K562 (cell line): Measurements from ENCODE around the gene SLC6A20. TPM values are rescaled to one million over a fixed set of nuclear protein-coding genes. Genes with fewer than 3 reads are reported as not detected.

Source experiments
- BCL6 ChIP-seq: fragments of 250-450 bp; sonication (Bioruptor Pico); IDR thresholded peaks from 2 replicates; pipeline ENCODE4 v1.4.0; 2020
- CBFB ChIP-seq: sonication (generic); formaldehyde crosslinking; IDR thresholded peaks from 2 replicates; pipeline ENCODE4 v1.4.0; 2020; ENCODE audit warnings: mild to moderate bottlenecking, missing genetic modification reagents
- CHD2 ChIP-seq: IDR thresholded peaks from 2 replicates; pipeline ENCODE4 v1.6.1; 2011; ENCODE audit warnings: low read depth, low read length
- FOS ChIP-seq: IDR thresholded peaks from 3 replicates; pipeline ENCODE4 v1.6.1; 2011; ENCODE audit not compliant: insufficient read length; ENCODE audit errors: extremely low read depth
- FOXP1 ChIP-seq: sonication (generic); formaldehyde crosslinking; IDR thresholded peaks from 2 replicates; pipeline ENCODE4 v1.8.0; 2022; ENCODE audit warnings: mild to moderate bottlenecking, missing genetic modification reagents
- MYBL2 ChIP-seq, 2 experiments: fragments of 450-650 bp in 1 of 2; sonication (generic) in 1 of 2; formaldehyde crosslinking in 1 of 2; IDR thresholded peaks; 2 replicates each; pipeline versions ENCODE4 v1.6.1 to v1.8.1; 2017 to 2022; ENCODE audit warnings: borderline replicate concordance in 1 of 2, inconsistent platforms in 1 of 2, low read depth in 1 of 2, mild to moderate bottlenecking in 1 of 2, missing genetic modification reagents in 1 of 2, moderate library complexity in 1 of 2
- PHF20 ChIP-seq: fragments of 450-650 bp; IDR thresholded peaks from 2 replicates; pipeline ENCODE4 v1.6.1; 2018; ENCODE audit not compliant: partially characterized antibody
- RAD51 ChIP-seq: fragments of 450-650 bp; IDR thresholded peaks from 2 replicates; pipeline ENCODE4 v1.7.1; 2016; ENCODE audit warnings: low read depth, mild to moderate bottlenecking, borderline replicate concordance
- SRF ChIP-seq, 2 experiments: fragments of 250-450, 450-650 bp in 1 of 2; sonication (Bioruptor Pico) in 1 of 2; sonication (generic) in 1 of 2; formaldehyde crosslinking; IDR thresholded peaks; 2 replicates each; pipeline versions ENCODE4 v1.5.0 to v1.5.1; 2020 to 2022; ENCODE audit warnings: mild to moderate bottlenecking in 1 of 2, missing genetic modification reagents in 1 of 2
- TAL1 ChIP-seq: fragments of 450-650 bp; IDR thresholded peaks from 2 replicates; pipeline ENCODE4 v1.6.1; 2016; ENCODE audit warnings: mild to moderate bottlenecking
- TARDBP ChIP-seq: fragments of 450-650 bp; IDR thresholded peaks from 2 replicates; pipeline ENCODE4 v1.6.1; 2016
- XRCC5 ChIP-seq: fragments of 200-400 bp; formaldehyde crosslinking; IDR thresholded peaks from 2 replicates; pipeline ENCODE4 v1.6.1; 2017; ENCODE audit warnings: low read depth, mild to moderate bottlenecking, low read length
- ZFX ChIP-seq: sonication (generic); formaldehyde crosslinking; IDR thresholded peaks from 2 replicates; pipeline ENCODE4 v1.8.0; 2022; ENCODE audit warnings: mild to moderate bottlenecking, missing genetic modification reagents, moderate library complexity
- ZNF121 ChIP-seq: sonication (generic); formaldehyde crosslinking; conservative IDR thresholded peaks from 2 replicates; pipeline ENCODE4 v1.8.0; 2022; ENCODE audit warnings: missing genetic modification reagents
- ZNF589 ChIP-seq: fragments of 200-800 bp; sonication (Bioruptor generic); IDR thresholded peaks from 2 replicates; pipeline ENCODE4 v1.6.1; 2016; ENCODE audit warnings: low read depth, missing genetic modification characterization, missing compliant biosample characterization
- polyA plus RNA-seq, 8 experiments: library from polyadenylated mRNA; depleted of rRNA in 4 of 8; stranded (reverse) in 5 of 8; unstranded in 3 of 8; fragments of >200 nt; fragmentation: Nextera tagmentation in 2 of 8; fragmentation: Illumina TruSeq in 1 of 8; extraction: Ambion mirVana in 2 of 8; extraction: Trizol in 1 of 8; gene quantifications; 2 replicates each; pipeline versions ENCODE4 v1.2.1 to v1.2.3, GENCODE V29; 2011 to 2014; ENCODE audit warnings: inconsistent platforms in 1 of 8, missing spikeins in 1 of 8
- total RNA-seq, 7 experiments: library from RNA; depleted of rRNA in 6 of 7; stranded (reverse); fragments of >200 nt in 6 of 7; fragmentation: Illumina TruSeq in 2 of 7; extraction: Trizol in 2 of 7; gene quantifications; 2 replicates each; pipeline versions ENCODE4 v1.2.1 to v1.2.3, GENCODE V29; 2011 to 2021; ENCODE audit warnings: low replicate concordance in 1 of 7
- TF ChIP-seq, protein P1 (sequence below): sonication (generic); formaldehyde crosslinking; IDR thresholded peaks from 2 replicates; pipeline ENCODE4 v1.8.1; 2023; ENCODE audit warnings: mild to moderate bottlenecking, missing genetic modification reagents
- TF ChIP-seq, protein P2 (sequence below): conservative IDR thresholded peaks from 2 replicates; pipeline ENCODE4 v1.6.1; 2011; ENCODE audit warnings: low read depth, mild to moderate bottlenecking, low read length; ENCODE audit not compliant: control insufficient read depth
- TF ChIP-seq, protein P3 (sequence below): fragments of 250-450 bp; sonication (Bioruptor Pico); IDR thresholded peaks from 2 replicates; pipeline ENCODE4 v1.5.1; 2021; ENCODE audit warnings: mild to moderate bottlenecking
- TF ChIP-seq, protein P4 (sequence below): sonication (generic); formaldehyde crosslinking; IDR thresholded peaks from 2 replicates; pipeline ENCODE4 v1.8.0; 2022; ENCODE audit warnings: mild to moderate bottlenecking, missing genetic modification reagents

SLC6A20 gene
- total and polyA plus RNA-seq, 9 of the 15 experiments (the other 6 are each of a cell fraction or from before 2014, with no cell fraction given): not detected

DNA sequence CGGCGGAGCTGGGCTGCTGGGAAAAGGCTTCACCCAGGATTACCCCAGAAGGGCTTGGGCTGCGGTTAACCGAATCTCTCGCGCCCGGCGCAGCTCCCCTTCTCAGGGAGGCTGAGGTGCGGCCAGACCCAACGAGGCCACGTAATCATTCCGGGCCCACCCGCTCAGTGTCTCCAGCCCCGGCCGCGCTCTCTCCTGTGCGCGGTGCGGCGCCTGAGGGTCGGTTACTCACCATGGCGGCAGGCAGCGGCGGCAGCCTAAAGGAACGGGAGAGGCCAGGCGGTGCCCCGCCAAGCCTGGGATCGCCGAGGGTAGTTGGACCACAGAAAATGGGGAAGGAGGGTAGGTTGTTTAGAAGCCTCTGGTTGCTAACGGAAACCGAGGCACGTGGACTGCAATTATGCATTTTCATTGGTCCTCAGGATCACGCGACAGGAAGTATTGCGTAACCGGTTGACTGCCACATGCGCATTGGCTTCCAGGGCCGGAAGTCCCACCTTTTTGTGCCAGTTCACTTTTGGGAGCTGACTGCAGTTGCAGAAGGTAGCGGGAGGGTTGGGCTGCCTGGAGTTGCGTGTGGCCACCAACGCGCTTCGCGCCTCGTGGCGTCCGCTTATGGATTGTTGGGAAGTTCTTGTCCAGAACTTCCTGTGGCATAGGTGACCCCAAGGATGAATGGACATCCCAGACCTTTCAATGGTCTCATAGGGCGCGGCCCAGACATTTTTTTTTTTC is 45.6 kb upstream of the SLC6A20 start, which contains the start of gene LZTFL1 (continued):
- TF ChIP-seq ZNF589 (no peak), FOS (peak; percentile 85), TARDBP (no peak), SRF (CRISPR knock-in tag; IDR thresholded peaks at IDR 0.05) (0 out of 4 replicates have a peak, but pooled peaks of 1 of the 2 experiments have one; percentile 53), ZFX (CRISPR knock-in tag) (peak; percentile 89), MYBL2 (IDR thresholded peaks at IDR 0.05; ENCODE audit: low read depth) (peak; percentile 60), MYBL2 (CRISPR knock-in tag; IDR thresholded peaks at IDR 0.05; ENCODE audit: borderline replicate concordance) (no peak), CBFB (CRISPR knock-in tag) (0 out of 2 replicates have a peak, but pooled peaks have one; percentile 54), FOXP1 (no peak), PHF20 (peak; percentile 50), BCL6 (CRISPR knock-in tag) (no peak), XRCC5 (no peak), RAD51 (peak; percentile 97), ZNF121 (CRISPR knock-in tag) (no peak), CHD2 (peak; percentile 82), TAL1 (no peak)
- TF ChIP-seq, protein P1, sequence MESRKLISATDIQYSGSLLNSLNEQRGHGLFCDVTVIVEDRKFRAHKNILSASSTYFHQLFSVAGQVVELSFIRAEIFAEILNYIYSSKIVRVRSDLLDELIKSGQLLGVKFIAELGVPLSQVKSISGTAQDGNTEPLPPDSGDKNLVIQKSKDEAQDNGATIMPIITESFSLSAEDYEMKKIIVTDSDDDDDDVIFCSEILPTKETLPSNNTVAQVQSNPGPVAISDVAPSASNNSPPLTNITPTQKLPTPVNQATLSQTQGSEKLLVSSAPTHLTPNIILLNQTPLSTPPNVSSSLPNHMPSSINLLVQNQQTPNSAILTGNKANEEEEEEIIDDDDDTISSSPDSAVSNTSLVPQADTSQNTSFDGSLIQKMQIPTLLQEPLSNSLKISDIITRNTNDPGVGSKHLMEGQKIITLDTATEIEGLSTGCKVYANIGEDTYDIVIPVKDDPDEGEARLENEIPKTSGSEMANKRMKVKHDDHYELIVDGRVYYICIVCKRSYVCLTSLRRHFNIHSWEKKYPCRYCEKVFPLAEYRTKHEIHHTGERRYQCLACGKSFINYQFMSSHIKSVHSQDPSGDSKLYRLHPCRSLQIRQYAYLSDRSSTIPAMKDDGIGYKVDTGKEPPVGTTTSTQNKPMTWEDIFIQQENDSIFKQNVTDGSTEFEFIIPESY (CRISPR knock-in tag): peak; percentile 92
- TF ChIP-seq, protein P2, sequence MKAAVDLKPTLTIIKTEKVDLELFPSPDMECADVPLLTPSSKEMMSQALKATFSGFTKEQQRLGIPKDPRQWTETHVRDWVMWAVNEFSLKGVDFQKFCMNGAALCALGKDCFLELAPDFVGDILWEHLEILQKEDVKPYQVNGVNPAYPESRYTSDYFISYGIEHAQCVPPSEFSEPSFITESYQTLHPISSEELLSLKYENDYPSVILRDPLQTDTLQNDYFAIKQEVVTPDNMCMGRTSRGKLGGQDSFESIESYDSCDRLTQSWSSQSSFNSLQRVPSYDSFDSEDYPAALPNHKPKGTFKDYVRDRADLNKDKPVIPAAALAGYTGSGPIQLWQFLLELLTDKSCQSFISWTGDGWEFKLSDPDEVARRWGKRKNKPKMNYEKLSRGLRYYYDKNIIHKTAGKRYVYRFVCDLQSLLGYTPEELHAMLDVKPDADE: peak; percentile 63; the same call in 1 of the 2 replicates
- TF ChIP-seq, protein P3, sequence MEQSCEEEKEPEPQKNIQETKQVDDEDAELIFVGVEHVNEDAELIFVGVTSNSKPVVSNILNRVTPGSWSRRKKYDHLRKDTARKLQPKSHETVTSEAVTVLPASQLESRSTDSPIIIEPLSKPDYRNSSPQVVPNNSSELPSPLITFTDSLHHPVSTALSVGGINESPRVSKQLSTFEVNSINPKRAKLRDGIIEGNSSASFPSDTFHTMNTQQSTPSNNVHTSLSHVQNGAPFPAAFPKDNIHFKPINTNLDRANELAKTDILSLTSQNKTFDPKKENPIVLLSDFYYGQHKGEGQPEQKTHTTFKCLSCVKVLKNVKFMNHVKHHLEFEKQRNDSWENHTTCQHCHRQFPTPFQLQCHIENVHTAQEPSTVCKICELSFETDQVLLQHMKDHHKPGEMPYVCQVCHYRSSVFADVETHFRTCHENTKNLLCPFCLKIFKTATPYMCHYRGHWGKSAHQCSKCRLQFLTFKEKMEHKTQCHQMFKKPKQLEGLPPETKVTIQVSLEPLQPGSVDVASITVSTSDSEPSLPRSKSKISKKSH (CRISPR knock-in tag): no peak
- TF ChIP-seq, protein P4, sequence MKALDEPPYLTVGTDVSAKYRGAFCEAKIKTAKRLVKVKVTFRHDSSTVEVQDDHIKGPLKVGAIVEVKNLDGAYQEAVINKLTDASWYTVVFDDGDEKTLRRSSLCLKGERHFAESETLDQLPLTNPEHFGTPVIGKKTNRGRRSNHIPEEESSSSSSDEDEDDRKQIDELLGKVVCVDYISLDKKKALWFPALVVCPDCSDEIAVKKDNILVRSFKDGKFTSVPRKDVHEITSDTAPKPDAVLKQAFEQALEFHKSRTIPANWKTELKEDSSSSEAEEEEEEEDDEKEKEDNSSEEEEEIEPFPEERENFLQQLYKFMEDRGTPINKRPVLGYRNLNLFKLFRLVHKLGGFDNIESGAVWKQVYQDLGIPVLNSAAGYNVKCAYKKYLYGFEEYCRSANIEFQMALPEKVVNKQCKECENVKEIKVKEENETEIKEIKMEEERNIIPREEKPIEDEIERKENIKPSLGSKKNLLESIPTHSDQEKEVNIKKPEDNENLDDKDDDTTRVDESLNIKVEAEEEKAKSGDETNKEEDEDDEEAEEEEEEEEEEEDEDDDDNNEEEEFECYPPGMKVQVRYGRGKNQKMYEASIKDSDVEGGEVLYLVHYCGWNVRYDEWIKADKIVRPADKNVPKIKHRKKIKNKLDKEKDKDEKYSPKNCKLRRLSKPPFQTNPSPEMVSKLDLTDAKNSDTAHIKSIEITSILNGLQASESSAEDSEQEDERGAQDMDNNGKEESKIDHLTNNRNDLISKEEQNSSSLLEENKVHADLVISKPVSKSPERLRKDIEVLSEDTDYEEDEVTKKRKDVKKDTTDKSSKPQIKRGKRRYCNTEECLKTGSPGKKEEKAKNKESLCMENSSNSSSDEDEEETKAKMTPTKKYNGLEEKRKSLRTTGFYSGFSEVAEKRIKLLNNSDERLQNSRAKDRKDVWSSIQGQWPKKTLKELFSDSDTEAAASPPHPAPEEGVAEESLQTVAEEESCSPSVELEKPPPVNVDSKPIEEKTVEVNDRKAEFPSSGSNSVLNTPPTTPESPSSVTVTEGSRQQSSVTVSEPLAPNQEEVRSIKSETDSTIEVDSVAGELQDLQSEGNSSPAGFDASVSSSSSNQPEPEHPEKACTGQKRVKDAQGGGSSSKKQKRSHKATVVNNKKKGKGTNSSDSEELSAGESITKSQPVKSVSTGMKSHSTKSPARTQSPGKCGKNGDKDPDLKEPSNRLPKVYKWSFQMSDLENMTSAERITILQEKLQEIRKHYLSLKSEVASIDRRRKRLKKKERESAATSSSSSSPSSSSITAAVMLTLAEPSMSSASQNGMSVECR: peak; percentile 97
